GM20000 (cell line): ENCODE data around the gene PLCB4.

ENCODE experiments used
- DNase-seq: peaks from one replicate; pipeline ENCODE4 v3.0.0; 2012; ENCODE audit warnings: low spot score
- CTCF ChIP-seq: IDR thresholded peaks from 2 replicates; pipeline ENCODE4 v1.5.1; 2012; ENCODE audit warnings: mild to moderate bottlenecking, control low read depth; ENCODE audit errors: extremely low read depth, missing control alignments

PLCB4 gene

GRCh38 chr20:9344083-9344920 lies 275.4 kb downstream of the PLCB4 start:
- TF ChIP-seq CTCF = no peak
- DNase-seq = no peak

- DNase-seq = no peak
- no peak for TF ChIP-seq CTCF
Observed at GRCh38 chr20:9348316-9348715, 279.4 kb downstream of the PLCB4 start.

- TF ChIP-seq CTCF = no peak
- no peak for DNase-seq
Observed at GRCh38 chr20:9348747-9349146, 279.9 kb downstream of the PLCB4 start.

GRCh38 chr20:9349249-9349648 lies 280.4 kb downstream of the PLCB4 start:
- DNase-seq = no peak
- no peak for TF ChIP-seq CTCF

- TF ChIP-seq CTCF = no peak
- no peak for DNase-seq
Observed at GRCh38 chr20:9352739-9353138, 283.9 kb downstream of the PLCB4 start.

- no peak for DNase-seq
- TF ChIP-seq CTCF = no peak
Observed at GRCh38 chr20:9353180-9353915, 284.5 kb downstream of the PLCB4 start.

- DNase-seq = no peak
Observed at GRCh38 chr20:9353916-9354276, 285.0 kb downstream of the PLCB4 start.

More at GRCh38 chr20:9353916-9354276, 285.0 kb downstream of the PLCB4 start:
- no peak for TF ChIP-seq CTCF
